MM.1S (cell line): ENCODE data around the gene PLD1.

ENCODE experiments used
- DNase-seq: peaks from one replicate; pipeline ENCODE4 v3.0.0-alpha.2; 2015
- H2AFZ ChIP-seq: fragments of 300-600 bp; sonication (generic); 2 replicates; pipeline ENCODE4 v1.6.0; 2016; ENCODE audit warnings: antibody characterized with exemption, low read length
- H3F3A ChIP-seq: fragments of 300-600 bp; sonication (generic); 2 replicates; pipeline ENCODE4 v1.6.1; 2016; ENCODE audit warnings: mild to moderate bottlenecking, antibody characterized with exemption, low read length, moderate library complexity, mixed read lengths; ENCODE audit not compliant: insufficient read depth
- H3K27ac ChIP-seq: fragments of 300-600 bp; sonication (generic); 2 replicates; pipeline ENCODE4 v1.5.1; 2016; ENCODE audit warnings: mild to moderate bottlenecking, low read length
- H3K27me3 ChIP-seq: fragments of 300-600 bp; sonication (generic); replicated peaks from 2 replicates; pipeline ENCODE4 v1.6.0; 2016; ENCODE audit warnings: low read length; ENCODE audit not compliant: insufficient read depth
- H3K36me3 ChIP-seq: fragments of 300-600 bp; sonication (generic); replicated peaks from 2 replicates; pipeline ENCODE4 v1.6.1; 2016; ENCODE audit warnings: mild to moderate bottlenecking, low read length, mixed read lengths; ENCODE audit not compliant: insufficient read depth
- H3K4me1 ChIP-seq: fragments of 300-600 bp; sonication (generic); 2 replicates; pipeline ENCODE4 v1.6.1; 2016; ENCODE audit warnings: low read length, mixed read lengths
- H3K4me2 ChIP-seq: fragments of 300-600 bp; sonication (generic); 2 replicates; pipeline ENCODE4 v1.6.0; 2016; ENCODE audit warnings: low read depth, low read length
- H3K4me3 ChIP-seq: fragments of 300-600 bp; sonication (generic); 2 replicates; pipeline ENCODE4 v1.5.1; 2016; ENCODE audit warnings: low read length, mixed read lengths
- H3K79me2 ChIP-seq: fragments of 300-600 bp; sonication (generic); 2 replicates; pipeline ENCODE4 v1.6.1; 2016; ENCODE audit warnings: mixed run types, low read length, mixed read lengths
- H3K9ac ChIP-seq: fragments of 300-600 bp; sonication (generic); 2 replicates; pipeline ENCODE4 v1.6.1; 2016; ENCODE audit warnings: low read length, mixed read lengths
- H3K9me2 ChIP-seq: fragments of 300-600 bp; sonication (generic); replicated peaks from 2 replicates; pipeline ENCODE4 v1.6.1; 2016; ENCODE audit warnings: mild to moderate bottlenecking, low read length, mixed read lengths; ENCODE audit not compliant: insufficient read depth
- H3K9me3 ChIP-seq: fragments of 300-600 bp; sonication (generic); replicated peaks from 2 replicates; pipeline ENCODE4 v1.6.1; 2016; ENCODE audit warnings: mild to moderate bottlenecking, low read length, mixed read lengths; ENCODE audit not compliant: insufficient read depth
- H4K20me1 ChIP-seq: fragments of 300-600 bp; sonication (generic); 2 replicates; pipeline ENCODE4 v1.6.1; 2016; ENCODE audit warnings: mild to moderate bottlenecking, low read length, moderate library complexity, mixed read lengths; ENCODE audit not compliant: insufficient read depth
- CTCF ChIP-seq: fragments of 300-600 bp; sonication (generic); IDR thresholded peaks from 2 replicates; pipeline ENCODE4 v1.5.1; 2016; ENCODE audit warnings: antibody characterized with exemption, low read length, mixed read lengths
- EZH2 ChIP-seq: fragments of 300-600 bp; sonication (generic); optimal IDR thresholded peaks from 2 replicates; pipeline ENCODE3; 2017; ENCODE audit warnings: low read depth, mild to moderate bottlenecking, antibody characterized with exemption, low read length, mixed read lengths
- EZH2phosphoT487 ChIP-seq: fragments of 300-600 bp; sonication (generic); IDR thresholded peaks from 2 replicates; pipeline ENCODE4 v1.6.1; 2018; ENCODE audit warnings: antibody characterized with exemption, low read length

PLD1 gene

GRCh38 chr3:171585039-171585438, 225.2 kb downstream of the PLD1 start:
- Histone ChIP-seq H3K27ac (no peak overlapping the region), H3K36me3 (no peaks in the 10 kb centered on the region), H3F3A (no peaks in the 10 kb centered on the region), H3K4me2 (no peak overlapping the region), H4K20me1 (no peaks in the 10 kb centered on the region), H3K4me3 (no peak overlapping the region), H3K79me2 (no peaks in the 10 kb centered on the region), H3K9ac (no peak overlapping the region), H3K27me3 (no peaks in the 10 kb centered on the region), H3K9me2 (no peaks in the 10 kb centered on the region), H2AFZ (no peak overlapping the region), H3K4me1 (no peaks in the 10 kb centered on the region), H3K9me3 (no peaks in the 10 kb centered on the region)
- DNase-seq, result no peak
- no peak for TF ChIP-seq EZH2phosphoT487
- no peak for TF ChIP-seq CTCF
- no peak for TF ChIP-seq EZH2

GRCh38 chr3:171584100-171584499, 226.2 kb downstream of the PLD1 start:
- Histone ChIP-seq H4K20me1 (no peaks in the 10 kb centered on the region), H2AFZ (no peak overlapping the region), H3K36me3 (no peaks in the 10 kb centered on the region), H3K9ac (no peak overlapping the region), H3K9me3 (no peaks in the 10 kb centered on the region), H3K27me3 (no peaks in the 10 kb centered on the region), H3K4me1 (no peaks in the 10 kb centered on the region), H3K27ac (no peak overlapping the region), H3K4me2 (no peak overlapping the region), H3K4me3 (no peak overlapping the region), H3F3A (no peaks in the 10 kb centered on the region), H3K9me2 (no peaks in the 10 kb centered on the region), H3K79me2 (no peaks in the 10 kb centered on the region)
- no peak for DNase-seq
- no peak for TF ChIP-seq CTCF
- no peak for TF ChIP-seq EZH2
- TF ChIP-seq EZH2phosphoT487, result no peak

- H3K36me3 ChIP-seq, result no peaks in the 10 kb centered on the region
- DNase-seq, result no peak
- H4K20me1 ChIP-seq, result no peaks in the 10 kb centered on the region
- no peaks in the 10 kb centered on the region for H3K9me3 ChIP-seq
- no peak for TF ChIP-seq EZH2phosphoT487
- no peak for TF ChIP-seq EZH2
- no peak for TF ChIP-seq CTCF
- no peaks in the 10 kb centered on the region for H3K79me2 ChIP-seq
- no peaks in the 10 kb centered on the region for H3K27me3 ChIP-seq
- no peaks in the 10 kb centered on the region for H3K4me1 ChIP-seq
- no peak overlapping the region for H2AFZ ChIP-seq
- no peaks in the 10 kb centered on the region for H3F3A ChIP-seq
- no peak overlapping the region for H3K9ac ChIP-seq
- no peak overlapping the region for H3K4me3 ChIP-seq
- H3K9me2 ChIP-seq, result no peaks in the 10 kb centered on the region
- no peak overlapping the region for H3K4me2 ChIP-seq
- no peak overlapping the region for H3K27ac ChIP-seq
Measured at GRCh38 chr3:171574556-171575240, 235.6 kb downstream of the PLD1 start.
